ENCODE measurements around the gene FAM20B. TPM values are rescaled to one million over a fixed set of nuclear protein-coding genes. Genes with fewer than 3 reads are reported as not detected.

The FAM20B gene
- total RNA-seq = 10 to 100 TPM; 19.1 to 39.8 TPM
- polyA plus RNA-seq = 1 to 10 TPM; 3.1 to 8.0 TPM

DNA sequence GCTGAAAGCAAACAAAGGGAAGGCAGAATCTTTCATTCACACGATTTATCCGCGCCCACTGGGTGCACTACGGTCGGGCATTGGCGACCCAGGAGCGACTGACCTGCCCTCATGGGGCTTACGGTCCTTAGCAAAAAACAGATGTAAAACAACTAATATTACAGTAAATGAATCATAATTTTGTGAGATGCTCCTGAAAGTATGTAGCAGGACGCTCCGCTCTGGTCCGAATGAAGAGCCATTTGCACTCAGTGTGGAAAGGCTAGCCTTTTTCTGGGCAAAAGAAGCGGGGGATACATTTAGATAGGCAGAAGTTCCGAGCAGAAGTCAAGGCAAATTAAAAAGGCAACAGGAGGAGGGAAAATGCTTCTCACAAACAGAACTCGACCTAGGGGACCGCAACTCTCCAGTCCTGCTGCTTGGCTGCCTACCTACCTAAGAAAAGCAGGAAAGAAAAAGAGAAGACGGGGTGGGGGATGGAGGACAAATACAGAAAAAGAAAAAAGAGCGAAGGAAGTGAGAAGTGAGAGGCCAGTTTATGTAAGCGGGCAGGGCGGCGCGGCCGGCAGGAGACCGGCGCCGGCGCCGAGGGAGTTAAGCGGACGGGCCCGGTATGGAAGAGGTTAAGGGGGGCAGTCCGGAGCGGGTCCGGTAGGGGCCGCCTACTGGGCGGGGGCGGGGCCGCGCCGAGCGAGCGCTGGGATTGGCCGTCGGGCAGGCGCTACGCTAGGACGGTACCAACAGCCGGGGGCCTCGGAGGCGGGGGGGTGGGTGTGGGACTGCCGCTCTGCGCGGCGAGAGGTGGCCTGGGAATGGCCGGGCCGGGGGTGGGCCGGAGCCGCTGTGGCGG is at the start of gene FAM20B:
FAM20B (plus strand) TSS at position 770 of the 850 bp plus-strand sequence. CDS start 17,954 bp downstream, outside the sequence.
- H3K9ac ChIP-seq (ENCODE audit: low read depth in 1 of 2, low read length in 2 of 2) = peak within 1 kb of the TSS; percentile 74 to 93
- no peaks in the 10 kb centered on the region for H3K9me3 ChIP-seq (ENCODE audit: control insufficient read depth in 4 of 4, low read length in 3 of 4)
- no peaks in the 10 kb centered on the region for H3K27me3 ChIP-seq (ENCODE audit: control insufficient read depth in 4 of 4, insufficient read depth in 4 of 4, low read length in 3 of 4)
- peak; percentile 97 for DNase-seq (ENCODE audit: low spot score)
- H3K27ac ChIP-seq (ENCODE audit: low read depth in 1 of 2, low read length in 2 of 2) = peak within 1 kb of the TSS; percentile 94 to 99
- peak within 1 kb of the TSS; percentile 74 to 97 (median 75) for H3K4me3 ChIP-seq (ENCODE audit: low read depth in 1 of 3, low read length in 3 of 3)
- H3K36me3 ChIP-seq (ENCODE audit: control insufficient read depth in 4 of 4, insufficient read depth in 3 of 4, low read depth in 1 of 4, low read length in 3 of 4) = no peaks in the 10 kb centered on the region
- 17% methylated on average over 58 of the region's 58 CpGs for WGBS
- peaks cover 3 to 35% (median 23%) of the 10 kb centered on the region in 4 donors for H3K4me1 ChIP-seq (ENCODE audit: control insufficient read depth in 4 of 4, insufficient read depth in 4 of 4, low read length in 3 of 4)
- TF ChIP-seq YY1 (IDR thresholded peaks at IDR 0.05) (peak; percentile 22), SP1 (IDR thresholded peaks at IDR 0.05) (peak; percentile 56), HNF4A (conservative IDR thresholded peaks at IDR 0.05) (peak in 1 of 2 donors; percentile 8), EGR1 (IDR thresholded peaks at IDR 0.05; ENCODE audit: low read depth in 2 of 2) (peak in 1 of 2 donors; percentile 63), FOXA2 (IDR thresholded peaks at IDR 0.05) (no peak), RAD21 (IDR thresholded peaks at IDR 0.05) (peak in 1 of 2 donors; percentile 10)
- TF ChIP-seq, protein P1, sequence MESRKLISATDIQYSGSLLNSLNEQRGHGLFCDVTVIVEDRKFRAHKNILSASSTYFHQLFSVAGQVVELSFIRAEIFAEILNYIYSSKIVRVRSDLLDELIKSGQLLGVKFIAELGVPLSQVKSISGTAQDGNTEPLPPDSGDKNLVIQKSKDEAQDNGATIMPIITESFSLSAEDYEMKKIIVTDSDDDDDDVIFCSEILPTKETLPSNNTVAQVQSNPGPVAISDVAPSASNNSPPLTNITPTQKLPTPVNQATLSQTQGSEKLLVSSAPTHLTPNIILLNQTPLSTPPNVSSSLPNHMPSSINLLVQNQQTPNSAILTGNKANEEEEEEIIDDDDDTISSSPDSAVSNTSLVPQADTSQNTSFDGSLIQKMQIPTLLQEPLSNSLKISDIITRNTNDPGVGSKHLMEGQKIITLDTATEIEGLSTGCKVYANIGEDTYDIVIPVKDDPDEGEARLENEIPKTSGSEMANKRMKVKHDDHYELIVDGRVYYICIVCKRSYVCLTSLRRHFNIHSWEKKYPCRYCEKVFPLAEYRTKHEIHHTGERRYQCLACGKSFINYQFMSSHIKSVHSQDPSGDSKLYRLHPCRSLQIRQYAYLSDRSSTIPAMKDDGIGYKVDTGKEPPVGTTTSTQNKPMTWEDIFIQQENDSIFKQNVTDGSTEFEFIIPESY (IDR thresholded peaks at IDR 0.05) = no peak

- Histone ChIP-seq H3K36me3 (ENCODE audit: control insufficient read depth in 4 of 4, insufficient read depth in 3 of 4, low read depth in 1 of 4, low read length in 3 of 4) (no peaks in the 10 kb centered on the region), H3K4me3 (ENCODE audit: low read depth in 1 of 3, low read length in 3 of 3) (no peak overlapping the region), H3K9me3 (ENCODE audit: control insufficient read depth in 4 of 4, low read length in 3 of 4) (peaks cover 0 to 7% (median 2%) of the 10 kb centered on the region in 4 donors), H3K27me3 (ENCODE audit: control insufficient read depth in 4 of 4, insufficient read depth in 4 of 4, low read length in 3 of 4) (no peaks in the 10 kb centered on the region), H3K9ac (ENCODE audit: low read depth in 1 of 2, low read length in 2 of 2) (no peak overlapping the region), H3K4me1 (ENCODE audit: control insufficient read depth in 4 of 4, insufficient read depth in 4 of 4, low read length in 3 of 4) (no peaks in the 10 kb centered on the region), H3K27ac (ENCODE audit: low read depth in 1 of 2, low read length in 2 of 2) (no peak overlapping the region)
- TF ChIP-seq HNF4A (conservative IDR thresholded peaks at IDR 0.05) (no peak), JUND (IDR thresholded peaks at IDR 0.05) (no peak), CTCF (IDR thresholded peaks at IDR 0.05; ENCODE audit: low read depth, low read length, missing input control) (no peak), RXRA (IDR thresholded peaks at IDR 0.05) (no peak), SP1 (IDR thresholded peaks at IDR 0.05) (no peak), HNF4G (IDR thresholded peaks at IDR 0.05) (no peak), FOXA2 (IDR thresholded peaks at IDR 0.05) (no peak), NR2F2 (IDR thresholded peaks at IDR 0.05) (no peak), ATF3 (IDR thresholded peaks at IDR 0.05) (no peak), TAF1 (conservative IDR thresholded peaks at IDR 0.05) (no peak), REST (IDR thresholded peaks at IDR 0.05) (no peak), RAD21 (IDR thresholded peaks at IDR 0.05) (no peak), EGR1 (IDR thresholded peaks at IDR 0.05; ENCODE audit: low read depth in 2 of 2) (no peak), YY1 (IDR thresholded peaks at IDR 0.05) (no peak), FOXA1 (IDR thresholded peaks at IDR 0.05) (no peak), GABPA (IDR thresholded peaks at IDR 0.05 in 1 of 2, conservative IDR thresholded peaks at IDR 0.05 in 1 of 2) (no peak)
- TF ChIP-seq, protein P2, sequence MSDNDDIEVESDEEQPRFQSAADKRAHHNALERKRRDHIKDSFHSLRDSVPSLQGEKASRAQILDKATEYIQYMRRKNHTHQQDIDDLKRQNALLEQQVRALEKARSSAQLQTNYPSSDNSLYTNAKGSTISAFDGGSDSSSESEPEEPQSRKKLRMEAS (IDR thresholded peaks at IDR 0.05) = no peak
- TF ChIP-seq, protein P1 (IDR thresholded peaks at IDR 0.05) = no peak
- DNase-seq (ENCODE audit: low spot score) = no peak
- WGBS = 47% methylated on average over 2 of the region's 2 CpGs
Measured at GRCh38 chr1:178976541-178976940, 49.2 kb upstream of the FAM20B start.

All from liver (tissue), 9 donors.